Measurements from ENCODE around the gene ARHGEF40.

The ARHGEF40 gene

GRCh38 chr14:21030531-21030930, 39.6 kb upstream of the ARHGEF40 start:
- TF ChIP-seq CTCF (IDR thresholded peaks at IDR 0.05; ENCODE audit: low read depth, low read length, missing control alignments) = no peak
- DNase-seq = no peak
- Histone ChIP-seq H3K4me3 (ENCODE audit: low read depth, low read length) (no peak overlapping the region), H3K27ac (no peak overlapping the region), H3K36me3 (replicated peaks) (no peaks in the 10 kb centered on the region), H3K27me3 (replicated peaks) (peaks cover 2% of the 10 kb centered on the region)
- in situ Hi-C loops (cut with HindIII; ENCODE audit: low pct_ligation_motif_present, low sequenced_read_pairs) = no loop called here

- H3K4me3 ChIP-seq (ENCODE audit: low read depth, low read length) = no peak overlapping the region
- no peak for DNase-seq
- in situ Hi-C loops (cut with HindIII; ENCODE audit: low pct_ligation_motif_present, low sequenced_read_pairs) = no loop called here
- no peaks in the 10 kb centered on the region for H3K36me3 ChIP-seq (replicated peaks)
- no peak overlapping the region for H3K27ac ChIP-seq
- H3K27me3 ChIP-seq (replicated peaks) = peaks cover 2% of the 10 kb centered on the region
- TF ChIP-seq CTCF (IDR thresholded peaks at IDR 0.05; ENCODE audit: low read depth, low read length, missing control alignments) = no peak
These were observed 37.6 kb upstream of the ARHGEF40 start for GRCh38 chr14:21032326-21033132.

- in situ Hi-C loops (cut with HindIII; ENCODE audit: low pct_ligation_motif_present, low sequenced_read_pairs) = no loop called here
These were observed 36.9 kb upstream of the ARHGEF40 start for GRCh38 chr14:21033133-21033698.

GRCh38 chr14:21034707-21035106, 35.4 kb upstream of the ARHGEF40 start, which contains the start of gene RNASE13:
TSS of gene RNASE13 (minus strand) at chr14:21034807. CDS start at chr14:21034288, 519 bp downstream.
- Histone ChIP-seq H3K36me3 (replicated peaks) (no peaks in the 10 kb centered on the region), H3K27me3 (replicated peaks) (peaks cover 2% of the 10 kb centered on the region), H3K4me3 (ENCODE audit: low read depth, low read length) (no peak within 1 kb of the TSS), H3K27ac (no peak within 1 kb of the TSS)
- no peak for DNase-seq
- no peak for TF ChIP-seq CTCF (IDR thresholded peaks at IDR 0.05; ENCODE audit: low read depth, low read length, missing control alignments)
- in situ Hi-C loops (cut with HindIII; ENCODE audit: low pct_ligation_motif_present, low sequenced_read_pairs) = no loop called here

More at GRCh38 chr14:21033133-21033698, 36.9 kb upstream of the ARHGEF40 start:
- H3K27ac ChIP-seq = no peak overlapping the region
- no peak overlapping the region for H3K4me3 ChIP-seq (ENCODE audit: low read depth, low read length)
- no peak for TF ChIP-seq CTCF (IDR thresholded peaks at IDR 0.05; ENCODE audit: low read depth, low read length, missing control alignments)
- H3K36me3 ChIP-seq (replicated peaks) = no peaks in the 10 kb centered on the region
- H3K27me3 ChIP-seq (replicated peaks) = peaks cover 2% of the 10 kb centered on the region
- DNase-seq = no peak

GRCh38 chr14:21036751-21037150, 33.4 kb upstream of the ARHGEF40 start:
- H3K4me3 ChIP-seq (ENCODE audit: low read depth, low read length) = no peak overlapping the region
- DNase-seq = no peak

More at GRCh38 chr14:21036751-21037150, 33.4 kb upstream of the ARHGEF40 start:
- peaks cover 2% of the 10 kb centered on the region for H3K27me3 ChIP-seq (replicated peaks)
- TF ChIP-seq CTCF (IDR thresholded peaks at IDR 0.05; ENCODE audit: low read depth, low read length, missing control alignments) = no peak
- H3K36me3 ChIP-seq (replicated peaks) = no peaks in the 10 kb centered on the region
- no peak overlapping the region for H3K27ac ChIP-seq
- in situ Hi-C loops (cut with HindIII; ENCODE audit: low pct_ligation_motif_present, low sequenced_read_pairs) = no loop called here

Data from brain microvascular endothelial cell (primary cell).